Limb (tissue), 2 donors: ENCODE data around the gene FAM90A1.
"Not testable (repeated sequence)": the region's sequence is repeated elsewhere in the genome, so short reads cannot be mapped to it uniquely, and the experiment has no call there.

Experiments used
- DNase-seq, 2 donors: peaks; one replicate each; pipeline ENCODE4 v3.0.0-alpha.2; 2016; ENCODE audit errors: extremely low spot score in 2 of 2

The FAM90A1 gene

GRCh38 chr12:8233935-8234495 lies 6.6 kb upstream of the FAM90A1 start:
- DNase-seq = not testable (repeated sequence)

GRCh38 chr12:8233300-8233855 lies 6.0 kb upstream of the FAM90A1 start:
- not testable (repeated sequence) for DNase-seq

GRCh38 chr12:8231666-8232608 lies 4.5 kb upstream of the FAM90A1 start:
- DNase-seq = not testable (repeated sequence)

DNA sequence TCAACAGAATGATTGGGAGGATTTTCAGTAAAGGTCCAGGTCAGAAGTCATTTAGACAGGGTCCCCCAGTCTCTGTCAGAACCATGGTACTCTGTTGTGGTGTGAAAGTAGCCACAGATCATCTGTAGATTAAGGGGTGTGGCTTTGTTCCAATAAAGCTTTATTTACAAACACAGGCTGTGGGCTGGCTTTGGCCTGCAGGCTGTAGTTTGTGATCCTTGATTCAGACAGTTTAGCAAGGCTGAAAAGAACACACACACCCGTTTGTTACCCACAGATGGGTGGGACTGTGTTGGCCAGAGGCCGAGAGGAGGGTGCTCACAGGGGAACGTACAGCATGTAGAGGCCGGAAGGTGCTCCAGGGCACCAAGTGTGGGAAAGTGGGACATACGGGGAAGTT lies 3.6 kb upstream of the FAM90A1 start:
- not testable (repeated sequence) for DNase-seq

DNA sequence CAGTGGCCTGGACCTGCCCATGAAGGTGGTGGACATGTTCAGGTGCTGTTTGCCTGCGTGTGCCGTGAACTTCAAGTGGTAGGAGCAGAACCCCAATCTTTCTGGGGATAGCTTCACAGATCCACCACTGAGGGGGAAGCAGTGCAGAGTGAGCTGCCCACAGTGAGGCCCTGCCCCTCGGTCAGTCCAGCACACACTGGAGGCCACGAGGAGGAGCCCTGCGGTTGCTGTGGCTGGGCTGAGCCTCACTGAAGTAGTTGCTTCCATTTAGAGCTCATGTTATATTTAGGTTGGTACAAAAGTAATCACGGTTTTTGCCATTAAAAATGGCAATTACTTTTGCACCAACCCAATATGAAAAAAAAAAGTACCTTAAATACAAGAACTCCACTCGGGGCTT lies 2.1 kb upstream of the FAM90A1 start:
- not testable (repeated sequence) for DNase-seq

DNA sequence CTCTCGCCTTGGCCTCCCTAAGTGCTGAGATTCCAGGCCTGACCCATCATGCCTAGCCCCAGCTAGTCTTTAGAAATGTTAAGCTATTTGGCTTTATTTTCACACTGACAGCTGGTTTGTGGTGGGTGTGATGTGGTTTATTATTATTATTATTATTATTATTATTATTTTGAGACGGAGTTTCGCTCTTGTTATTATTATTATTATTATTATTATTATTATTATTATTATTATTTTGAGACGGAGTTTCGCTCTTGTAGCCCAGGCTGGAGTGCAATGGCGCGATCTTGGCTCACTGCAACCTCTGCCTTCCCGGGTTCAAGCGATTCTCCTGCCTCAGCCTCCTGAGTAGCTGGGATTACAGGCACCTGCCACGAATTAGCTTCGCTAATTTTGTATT lies 1.2 kb upstream of the FAM90A1 start:
- not testable (repeated sequence) for DNase-seq

DNA sequence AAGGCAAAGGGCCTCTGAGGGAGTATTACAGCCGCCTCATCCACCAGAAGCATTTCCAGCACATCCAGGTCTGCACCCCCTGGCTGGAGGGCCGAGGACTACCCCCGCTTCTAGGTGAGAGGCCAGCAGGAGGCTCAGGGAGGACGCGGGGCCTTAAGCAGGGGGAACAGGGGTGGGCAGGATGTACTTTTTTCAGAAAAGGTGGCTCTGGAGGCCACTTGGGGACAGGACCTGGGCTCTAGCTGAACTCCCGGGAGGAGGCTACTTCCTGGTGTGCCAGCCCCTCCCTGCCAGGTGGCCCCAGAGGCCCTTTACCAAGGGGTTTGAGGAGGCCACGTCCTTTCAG lies 287 bp upstream of the FAM90A1 start:
- DNase-seq = not testable (repeated sequence)

DNA sequence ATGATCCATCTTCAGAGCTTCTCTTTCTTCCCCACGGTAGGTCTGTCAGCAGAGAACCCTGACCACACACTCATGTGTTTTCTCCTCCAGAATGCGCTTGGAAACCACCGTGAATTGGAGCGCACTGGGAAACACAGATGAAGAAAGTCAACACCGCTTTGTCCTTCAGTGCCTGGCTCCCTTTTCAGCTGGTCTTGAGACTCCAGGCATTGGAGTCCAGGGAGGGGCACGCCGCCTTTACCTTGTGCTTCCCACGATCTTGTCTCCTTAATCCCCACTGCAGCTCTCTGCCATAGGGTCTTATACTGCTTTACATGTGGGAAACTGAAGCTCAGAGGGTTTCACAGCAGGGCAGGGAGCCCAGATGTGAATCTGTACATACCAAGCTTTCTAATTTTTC lies 1.1 kb downstream of the FAM90A1 start:
- no peak for DNase-seq

GRCh38 chr12:8224782-8225181 lies 2.6 kb downstream of the FAM90A1 start:
- DNase-seq = not testable (repeated sequence)

- not testable (repeated sequence) for DNase-seq
These were observed 3.8 kb downstream of the FAM90A1 start for GRCh38 chr12:8223646-8224045.

GRCh38 chr12:8222303-8222702 lies 5.1 kb downstream of the FAM90A1 start:
- not testable (repeated sequence) for DNase-seq

- DNase-seq = not testable (repeated sequence)
These were observed 5.6 kb downstream of the FAM90A1 start for GRCh38 chr12:8221844-8222243.

DNA sequence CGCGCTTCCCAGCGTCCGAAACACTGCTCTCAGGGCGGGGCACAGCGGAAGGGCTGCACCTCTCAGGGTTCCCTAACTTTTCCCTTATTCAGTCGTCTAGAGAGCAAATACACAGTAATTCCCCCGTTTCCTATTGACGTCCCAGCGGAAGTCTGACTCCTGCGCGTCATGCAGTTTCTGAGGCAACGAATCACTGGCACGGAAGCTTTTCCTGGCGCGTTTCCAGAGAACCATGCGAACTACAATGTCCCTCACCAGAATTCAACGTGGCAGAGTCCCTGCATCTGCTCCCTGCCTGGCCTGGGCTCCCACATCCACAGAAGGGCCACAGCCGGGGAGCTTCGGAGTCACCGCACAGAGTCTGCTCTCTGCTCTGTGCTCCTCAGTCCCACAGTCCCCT lies 6.0 kb downstream of the FAM90A1 start:
- not testable (repeated sequence) for DNase-seq

DNA sequence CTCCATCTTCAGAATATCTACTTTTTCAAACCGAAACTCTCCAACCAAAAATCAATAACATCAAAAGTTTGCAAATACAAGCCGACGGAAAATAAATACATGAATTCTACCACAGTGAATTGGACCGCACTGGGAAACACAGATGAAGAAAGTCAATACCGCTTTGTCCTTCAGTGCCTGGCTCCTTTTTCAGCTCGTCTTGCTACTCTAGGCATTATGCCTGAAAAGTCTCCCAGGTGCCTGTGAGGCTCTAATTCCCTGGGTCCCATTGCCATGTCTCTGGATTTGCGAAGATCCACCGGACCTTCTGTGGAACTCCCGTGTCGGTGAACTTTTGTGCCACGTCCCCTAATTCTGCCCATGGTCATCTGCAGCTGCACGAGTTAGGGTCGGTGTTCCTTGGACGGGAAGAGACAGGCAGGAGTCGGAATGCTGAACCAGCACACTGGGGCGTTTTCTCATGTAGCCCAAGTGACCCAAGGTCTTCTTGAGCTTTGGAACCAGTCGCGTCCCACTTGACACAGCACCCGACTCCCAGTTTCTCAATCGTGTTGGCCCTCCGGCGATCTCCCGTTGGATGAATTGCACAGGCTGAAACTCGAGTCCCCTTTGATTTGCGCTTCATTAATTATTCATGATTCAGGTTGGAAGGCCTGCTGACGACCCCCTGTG lies 8.6 kb downstream of the FAM90A1 start:
- DNase-seq = not testable (repeated sequence)

- DNase-seq = not testable (repeated sequence)
These were observed 29.6 kb downstream of the FAM90A1 start for GRCh38 chr12:8197685-8198308.

DNA sequence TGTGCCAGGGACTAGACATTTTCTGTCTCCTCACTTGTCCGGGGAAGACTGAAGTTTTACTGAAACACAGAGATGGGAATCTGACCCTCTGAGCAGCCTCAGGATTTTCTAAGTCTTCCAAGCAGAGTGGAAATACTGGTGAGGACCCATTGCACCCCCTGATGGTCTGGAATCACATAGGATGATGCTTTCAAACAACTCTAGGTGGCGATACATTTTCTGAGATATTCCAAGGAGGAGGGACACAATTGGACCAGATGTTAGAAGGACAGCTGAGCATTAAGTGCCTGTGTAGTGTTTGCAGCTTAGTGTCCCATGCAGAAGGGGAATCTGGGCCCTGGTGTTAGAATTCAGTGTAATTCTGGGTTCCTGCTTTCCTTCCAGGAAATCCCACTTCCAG lies 39.3 kb downstream of the FAM90A1 start:
- DNase-seq = not testable (repeated sequence)

DNA sequence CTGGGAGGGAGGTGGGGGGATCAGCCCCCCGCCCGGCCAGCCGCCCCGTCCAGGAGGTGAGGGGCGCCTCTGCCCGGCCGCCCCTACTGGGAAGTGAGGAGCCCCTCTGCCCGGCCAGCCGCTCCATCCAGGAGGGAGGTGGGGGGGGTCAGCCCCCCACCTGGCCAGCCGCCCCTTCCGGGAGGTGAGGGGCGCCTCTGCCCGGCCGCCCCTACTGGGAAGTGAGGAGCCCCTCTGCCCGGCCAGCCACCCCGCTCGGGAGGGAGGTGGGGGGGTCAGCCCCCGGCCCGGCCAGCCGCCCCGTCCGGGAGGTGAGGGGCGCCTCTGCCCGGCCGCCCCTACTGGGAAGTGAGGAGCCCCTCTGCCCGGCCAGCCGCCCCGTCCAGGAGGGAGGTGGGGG lies 43.2 kb downstream of the FAM90A1 start:
- DNase-seq = not testable (repeated sequence)

DNA sequence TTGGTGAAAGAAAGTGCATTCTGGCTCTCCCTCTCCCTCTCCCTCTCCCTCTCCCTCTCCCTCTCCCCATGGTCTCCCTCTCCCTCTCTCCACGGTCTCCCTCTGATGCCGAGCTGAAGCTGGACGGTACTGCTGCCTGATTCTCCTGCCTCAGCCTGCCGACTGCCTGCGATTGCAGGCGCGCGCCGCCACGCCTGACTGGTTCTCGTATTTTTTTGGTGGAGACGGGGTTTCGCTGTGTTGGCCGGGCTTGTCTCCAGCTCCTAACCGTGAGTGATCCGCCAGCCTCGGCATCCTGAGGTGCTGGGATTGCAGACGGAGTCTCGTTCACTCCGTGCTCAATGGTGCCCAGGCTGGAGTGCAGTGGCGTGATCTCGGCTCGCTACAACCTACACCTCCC lies 44.1 kb downstream of the FAM90A1 start:
- DNase-seq = not testable (repeated sequence)

- DNase-seq = not testable (repeated sequence)
These were observed 44.5 kb downstream of the FAM90A1 start for GRCh38 chr12:8182923-8183322.

DNA sequence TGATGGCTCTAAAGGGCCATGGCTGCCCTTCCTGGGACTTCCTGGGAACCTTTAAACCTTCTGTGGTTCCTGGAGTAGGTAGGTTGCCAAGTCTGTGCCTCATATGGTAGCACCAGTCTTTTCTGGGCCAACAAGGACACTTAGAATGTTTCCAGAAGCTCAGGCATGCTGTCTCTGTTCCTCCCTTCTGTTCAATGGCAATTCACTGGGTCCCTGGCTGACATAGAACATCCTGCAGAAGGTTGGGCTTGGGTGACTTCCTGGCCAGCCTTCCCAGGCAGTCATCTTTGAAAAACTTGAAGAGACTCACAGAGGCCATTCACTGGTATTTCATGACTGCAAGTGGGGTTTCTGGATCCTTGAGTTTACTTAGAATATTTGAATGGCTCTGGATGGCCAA lies 46.1 kb downstream of the FAM90A1 start:
- not testable (repeated sequence) for DNase-seq

GRCh38 chr12:8179989-8180585 lies 47.3 kb downstream of the FAM90A1 start:
- peak; percentile 56 to 82 for DNase-seq
